NB4 (cell line): ENCODE measurements around the gene GOSR2.
"Not testable (repeated sequence)": the region's sequence is repeated elsewhere in the genome, so short reads cannot be mapped to it uniquely, and the experiment has no call there.

Experiments used
- DNase-seq: peaks from one replicate; pipeline ENCODE4 v3.0.0; 2010; ENCODE audit warnings: low read depth
- H3K4me3 ChIP-seq: one replicate; pipeline ENCODE4 v1.5.1; 2011; ENCODE audit warnings: mild to moderate bottlenecking, low read depth, low read length, moderate library complexity
- MYC ChIP-seq: IDR thresholded peaks from 2 replicates; pipeline ENCODE4 v1.6.1; 2011; ENCODE audit warnings: low read depth, low read length
- POLR2A ChIP-seq: IDR thresholded peaks from 2 replicates; pipeline ENCODE4 v1.6.1; 2011; ENCODE audit warnings: mild to moderate bottlenecking; ENCODE audit not compliant: insufficient read length; ENCODE audit errors: extremely low read depth
- TF ChIP-seq, protein P1 (sequence below): IDR thresholded peaks from one replicate; pipeline ENCODE4 v1.5.1; 2012; ENCODE audit warnings: low read depth, low read length
- TF ChIP-seq, protein P2 (sequence below): IDR thresholded peaks from 2 replicates; pipeline ENCODE4 v1.6.1; 2011; ENCODE audit warnings: low read depth, low read length

The GOSR2 gene

DNA sequence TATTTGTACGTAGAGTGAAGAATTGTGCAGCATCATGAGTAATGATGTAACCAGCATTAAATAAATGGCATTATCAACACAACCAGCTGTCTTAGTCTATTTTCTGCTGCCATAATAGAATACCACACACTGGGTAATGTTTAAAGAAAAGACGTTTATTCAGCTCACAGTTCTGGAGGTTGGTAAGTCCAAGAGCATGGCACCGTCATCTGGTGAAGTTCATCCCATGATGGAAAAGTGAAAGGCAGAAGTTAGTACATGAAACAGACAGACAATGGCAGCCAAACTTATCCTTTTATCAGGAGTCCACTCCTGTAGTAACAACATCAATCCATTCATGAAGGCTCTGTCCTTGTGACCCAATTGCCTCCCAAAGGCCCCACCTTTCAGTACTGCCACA lies 6.3 kb upstream of the GOSR2 start:
- TF ChIP-seq POLR2A (no peak), MYC (no peak)
- TF ChIP-seq, protein P1, sequence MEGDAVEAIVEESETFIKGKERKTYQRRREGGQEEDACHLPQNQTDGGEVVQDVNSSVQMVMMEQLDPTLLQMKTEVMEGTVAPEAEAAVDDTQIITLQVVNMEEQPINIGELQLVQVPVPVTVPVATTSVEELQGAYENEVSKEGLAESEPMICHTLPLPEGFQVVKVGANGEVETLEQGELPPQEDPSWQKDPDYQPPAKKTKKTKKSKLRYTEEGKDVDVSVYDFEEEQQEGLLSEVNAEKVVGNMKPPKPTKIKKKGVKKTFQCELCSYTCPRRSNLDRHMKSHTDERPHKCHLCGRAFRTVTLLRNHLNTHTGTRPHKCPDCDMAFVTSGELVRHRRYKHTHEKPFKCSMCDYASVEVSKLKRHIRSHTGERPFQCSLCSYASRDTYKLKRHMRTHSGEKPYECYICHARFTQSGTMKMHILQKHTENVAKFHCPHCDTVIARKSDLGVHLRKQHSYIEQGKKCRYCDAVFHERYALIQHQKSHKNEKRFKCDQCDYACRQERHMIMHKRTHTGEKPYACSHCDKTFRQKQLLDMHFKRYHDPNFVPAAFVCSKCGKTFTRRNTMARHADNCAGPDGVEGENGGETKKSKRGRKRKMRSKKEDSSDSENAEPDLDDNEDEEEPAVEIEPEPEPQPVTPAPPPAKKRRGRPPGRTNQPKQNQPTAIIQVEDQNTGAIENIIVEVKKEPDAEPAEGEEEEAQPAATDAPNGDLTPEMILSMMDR, result no peak
- H3K4me3 ChIP-seq, result no peak overlapping the region
- no peak for DNase-seq

GRCh38 chr17:46917041-46917440 lies 5.9 kb upstream of the GOSR2 start:
- H3K4me3 ChIP-seq, result no peak overlapping the region
- no peak for DNase-seq
- TF ChIP-seq MYC, result no peak
- TF ChIP-seq, protein P2, sequence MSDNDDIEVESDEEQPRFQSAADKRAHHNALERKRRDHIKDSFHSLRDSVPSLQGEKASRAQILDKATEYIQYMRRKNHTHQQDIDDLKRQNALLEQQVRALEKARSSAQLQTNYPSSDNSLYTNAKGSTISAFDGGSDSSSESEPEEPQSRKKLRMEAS, result no peak
- TF ChIP-seq POLR2A, result no peak
- TF ChIP-seq, protein P1, result no peak

GRCh38 chr17:46917516-46917915 lies 5.4 kb upstream of the GOSR2 start:
- DNase-seq, result no peak
- no peak for TF ChIP-seq POLR2A
- no peak for TF ChIP-seq MYC
- TF ChIP-seq, protein P2, result no peak
- TF ChIP-seq, protein P1, result no peak

GRCh38 chr17:46921962-46922361 lies 998 bp upstream of the GOSR2 start:
- peak overlapping the region; percentile 85 for H3K4me3 ChIP-seq
- not testable (repeated sequence) for DNase-seq

More at GRCh38 chr17:46917516-46917915, 5.4 kb upstream of the GOSR2 start:
- no peak overlapping the region for H3K4me3 ChIP-seq

DNA sequence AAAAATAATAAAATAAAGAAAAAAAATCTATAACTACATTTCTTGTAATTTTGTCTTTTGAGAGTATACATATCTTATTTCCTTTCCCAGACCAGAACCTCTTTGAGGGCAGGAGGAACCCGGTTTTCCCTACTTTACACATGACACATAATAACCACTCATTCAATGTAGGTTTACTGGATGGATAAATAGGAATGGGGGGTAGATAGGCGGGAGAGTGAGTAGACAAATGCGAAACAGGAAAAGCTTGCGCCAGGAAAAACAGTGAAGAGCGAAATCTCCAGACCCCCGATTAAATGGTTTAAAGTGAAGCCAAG lies 515 bp upstream of the GOSR2 start:
- TF ChIP-seq, protein P2, result no peak
- peak overlapping the region; percentile 85 for H3K4me3 ChIP-seq
- no peak for DNase-seq

DNA sequence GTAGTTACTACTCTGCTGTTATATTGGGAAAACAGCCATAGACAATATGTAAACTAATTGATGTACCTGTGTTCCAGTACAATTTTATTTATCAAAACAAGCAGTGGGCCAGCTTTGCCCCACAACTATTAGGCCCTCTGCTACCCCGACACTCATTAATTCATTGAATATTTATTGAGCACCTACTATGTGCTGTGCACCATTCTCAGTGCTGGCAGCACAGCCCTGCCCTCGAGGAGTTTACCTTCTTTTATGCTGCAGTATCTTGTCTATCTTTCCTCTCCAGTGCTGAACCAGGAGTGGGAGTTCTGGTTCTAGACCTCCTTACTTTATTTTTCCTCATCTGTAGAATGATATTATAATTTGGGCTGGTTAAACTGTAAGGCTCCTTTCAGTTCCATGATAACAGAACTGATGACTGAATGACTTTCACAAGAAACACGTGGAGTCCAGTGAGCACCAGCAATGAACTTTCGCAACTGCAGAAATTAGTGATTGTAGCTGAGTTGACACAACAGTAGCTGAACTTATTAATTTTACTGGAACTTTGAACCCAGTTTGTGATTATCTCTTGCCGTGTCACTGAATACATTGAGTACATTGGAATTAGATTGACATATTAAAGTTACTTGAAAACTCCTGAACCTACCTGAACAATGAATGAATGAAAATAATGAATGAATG lies 2.4 kb downstream of the GOSR2 start:
- DNase-seq, result peak; percentile 14
- H3K4me3 ChIP-seq, result no peak overlapping the region
- TF ChIP-seq MYC (no peak), POLR2A (no peak)
- TF ChIP-seq, protein P1, result no peak
- TF ChIP-seq, protein P2, result peak; percentile 42; the same call in 1 of the 2 replicates
